Activated B cell treated with CpG ODN at 0.5 μM for 24 hours (primary cell): Measurements from ENCODE around the gene TSPAN33. TPM values are rescaled to one million over a fixed set of nuclear protein-coding genes. Genes with fewer than 3 reads are reported as not detected.
A peak's percentile ranks its signal among the peaks of the same experiment; 100 is the strongest.

ENCODE experiments used
- ATAC-seq: fragments of 200-7000 bp; cut with Tn5 transposase; one replicate; pipeline ENCODE4 v1.10.0; 2021; ENCODE audit warnings: low read depth, mild to moderate bottlenecking, moderate library complexity
- CTCF ChIA-PET: fragments of 350-600 bp; sonication (Branson Sonifier 250); formaldehyde crosslinking; loops from one replicate; lab custom pipeline; 2021; ENCODE audit warnings: antibody characterized with exemption; lab: Charles Lee
- POLR2A ChIA-PET: fragments of 350-600 bp; sonication (Branson Sonifier 250); formaldehyde crosslinking; loops from one replicate; lab custom pipeline; 2021; ENCODE audit warnings: antibody characterized with exemption; lab: Charles Lee
- DNase-seq: peaks from one replicate; pipeline ENCODE4 v3.0.0; 2022
- H3K27ac Mint-ChIP-seq: one replicate; pipeline ENCODE4 v1.8.0; 2020; ENCODE audit warnings: mixed read lengths
- H3K27me3 Mint-ChIP-seq: one replicate; pipeline ENCODE4 v1.8.0; 2021; ENCODE audit warnings: mixed read lengths
- H3K36me3 Mint-ChIP-seq: one replicate; pipeline ENCODE4 v1.8.0; 2021; ENCODE audit warnings: low read depth, mixed read lengths
- H3K4me1 Mint-ChIP-seq: one replicate; pipeline ENCODE4 v1.8.0; 2021; ENCODE audit warnings: mixed read lengths
- H3K4me3 Mint-ChIP-seq: one replicate; pipeline ENCODE4 v1.8.0; 2020; ENCODE audit warnings: mild to moderate bottlenecking, mixed read lengths
- H3K9me3 Mint-ChIP-seq: one replicate; pipeline ENCODE4 v1.8.0; 2020; ENCODE audit warnings: mixed read lengths
- CTCF ChIP-seq: fragments of 200-600 bp; IDR thresholded peaks from one replicate; pipeline ENCODE4 v1.8.0; 2022; ENCODE audit warnings: antibody characterized with exemption, mild to moderate bottlenecking
- intact Hi-C: fragments of 100-400 bp; cut with micrococcal nuclease; formaldehyde crosslinking; loops from one replicate; pipeline ENCODE4 v1.15.1; 2024
- total RNA-seq: library from RNA; stranded (reverse); gene quantifications from 2 replicates; pipeline ENCODE4 v1.2.3, GENCODE V29; 2022

Gene TSPAN33
- total RNA-seq, 1 donor from 2014 or later: 341 TPM

GRCh38 chr7:129188372-129188891, 43.9 kb downstream of the TSPAN33 start, which contains the start of gene SMO:
Gene SMO, plus strand, starts transcription at chr7:129188633. Its CDS starts 519 bp downstream, at chr7:129189152.
- H3K36me3 Mint-ChIP-seq: no peaks in the 10 kb centered on the region
- peaks cover 22% of the 10 kb centered on the region for H3K4me1 Mint-ChIP-seq
- ChIA-PET POLR2A (interaction anchor here (0.7 to 1.4 kb wide), 2 partner anchors 38 to 655 kb away, joined by 4 read pairs; no protein-coding TSS in a partner anchor), CTCF (no interaction called here)
- DNase-seq: peak; percentile 40
- TF ChIP-seq CTCF: no peak
- peak within 1 kb of the TSS; percentile 85 for H3K4me3 Mint-ChIP-seq
- no peaks in the 10 kb centered on the region for H3K9me3 Mint-ChIP-seq
- intact Hi-C loops: loop anchor here (2.0 kb wide), 2 partner anchors 20 to 22 kb away; no protein-coding TSS in a partner anchor
- H3K27me3 Mint-ChIP-seq: peaks cover 23% of the 10 kb centered on the region
- no peak within 1 kb of the TSS for H3K27ac Mint-ChIP-seq
- peak; percentile 60 for ATAC-seq

GRCh38 chr7:129188892-129189660, 44.6 kb downstream of the TSPAN33 start:
- H3K27me3 Mint-ChIP-seq: peaks cover 23% of the 10 kb centered on the region
- intact Hi-C loops: loop anchor here (2.0 kb wide), 2 partner anchors 20 to 22 kb away; no protein-coding TSS in a partner anchor

GRCh38 chr7:129189661-129190310, 45.3 kb downstream of the TSPAN33 start:
- ChIA-PET POLR2A (interaction anchor here (0.5 kb wide), 1 partner anchor 30 kb away, joined by 6 read pairs; no protein-coding TSS in a partner anchor), CTCF (interaction anchor here (1.4 kb wide), 1 partner anchor 26 kb away, joined by 4 read pairs; no protein-coding TSS in a partner anchor)
- no peak overlapping the region for H3K27ac Mint-ChIP-seq
- no peak for TF ChIP-seq CTCF
- intact Hi-C loops: loop anchor here (2.0 kb wide), 2 partner anchors 21 kb away; no protein-coding TSS in a partner anchor
- H3K9me3 Mint-ChIP-seq: no peaks in the 10 kb centered on the region
- DNase-seq (no peak), ATAC-seq (no peak)
- no peaks in the 10 kb centered on the region for H3K36me3 Mint-ChIP-seq
- peak overlapping the region; percentile 79 for H3K4me3 Mint-ChIP-seq
- H3K4me1 Mint-ChIP-seq: peaks cover 22% of the 10 kb centered on the region
- peaks cover 23% of the 10 kb centered on the region for H3K27me3 Mint-ChIP-seq

More at GRCh38 chr7:129188892-129189660, 44.6 kb downstream of the TSPAN33 start:
- ATAC-seq (peak; percentile 34), DNase-seq (no peak)
- no peak for TF ChIP-seq CTCF
- no peaks in the 10 kb centered on the region for H3K36me3 Mint-ChIP-seq
- H3K9me3 Mint-ChIP-seq: no peaks in the 10 kb centered on the region
- ChIA-PET CTCF (interaction anchor here (1.4 kb wide), 1 partner anchor 25 kb away, joined by 4 read pairs; no protein-coding TSS in a partner anchor), POLR2A (interaction anchor here (0.7 to 1.4 kb wide), 2 partner anchors 39 to 655 kb away, joined by 4 read pairs; no protein-coding TSS in a partner anchor)
- no peak overlapping the region for H3K27ac Mint-ChIP-seq
- peaks cover 22% of the 10 kb centered on the region for H3K4me1 Mint-ChIP-seq
- H3K4me3 Mint-ChIP-seq: peak overlapping the region; percentile 85

GRCh38 chr7:129191272-129191671, 46.8 kb downstream of the TSPAN33 start:
- ATAC-seq (no peak), DNase-seq (no peak)
- H3K9me3 Mint-ChIP-seq: no peaks in the 10 kb centered on the region
- H3K27ac Mint-ChIP-seq: no peak overlapping the region
- peaks cover 21% of the 10 kb centered on the region for H3K4me1 Mint-ChIP-seq
- H3K4me3 Mint-ChIP-seq: no peak overlapping the region
- peaks cover 23% of the 10 kb centered on the region for H3K27me3 Mint-ChIP-seq
- intact Hi-C loops: no loop called here
- H3K36me3 Mint-ChIP-seq: no peaks in the 10 kb centered on the region
- ChIA-PET POLR2A (no interaction called here), CTCF (no interaction called here)
- no peak for TF ChIP-seq CTCF
